GM12874 (cell line): ENCODE measurements around the gene CCSER1.

Experiments
- CTCF ChIP-seq: IDR thresholded peaks from 2 replicates; pipeline ENCODE4 v1.5.1; 2011; ENCODE audit warnings: low read depth, mild to moderate bottlenecking, control low read depth, low read length, moderate library complexity; ENCODE audit not compliant: insufficient read depth

Gene CCSER1

GRCh38 chr4:90745176-90745575, 618.0 kb downstream of the CCSER1 start:
- no peak for TF ChIP-seq CTCF

- TF ChIP-seq CTCF = no peak
These were observed 625.9 kb downstream of the CCSER1 start for GRCh38 chr4:90753068-90753467.

- no peak for TF ChIP-seq CTCF
These were observed 630.4 kb downstream of the CCSER1 start for GRCh38 chr4:90757534-90758060.

- TF ChIP-seq CTCF = no peak
These were observed 632.9 kb downstream of the CCSER1 start for GRCh38 chr4:90760059-90760458.

- no peak for TF ChIP-seq CTCF
These were observed 639.6 kb downstream of the CCSER1 start for GRCh38 chr4:90766837-90767236.

GRCh38 chr4:90769251-90769650, 642.1 kb downstream of the CCSER1 start:
- no peak for TF ChIP-seq CTCF

GRCh38 chr4:90780193-90780592, 653.0 kb downstream of the CCSER1 start:
- TF ChIP-seq CTCF = no peak
